IPS DF 19.7 (cell line): ENCODE data around the gene TSPAN14.

Experiments
- DNase-seq: peaks from one replicate; pipeline ENCODE4 v3.0.0-alpha.2; 2013; ENCODE audit warnings: low read depth, low spot score

The TSPAN14 gene

DNA sequence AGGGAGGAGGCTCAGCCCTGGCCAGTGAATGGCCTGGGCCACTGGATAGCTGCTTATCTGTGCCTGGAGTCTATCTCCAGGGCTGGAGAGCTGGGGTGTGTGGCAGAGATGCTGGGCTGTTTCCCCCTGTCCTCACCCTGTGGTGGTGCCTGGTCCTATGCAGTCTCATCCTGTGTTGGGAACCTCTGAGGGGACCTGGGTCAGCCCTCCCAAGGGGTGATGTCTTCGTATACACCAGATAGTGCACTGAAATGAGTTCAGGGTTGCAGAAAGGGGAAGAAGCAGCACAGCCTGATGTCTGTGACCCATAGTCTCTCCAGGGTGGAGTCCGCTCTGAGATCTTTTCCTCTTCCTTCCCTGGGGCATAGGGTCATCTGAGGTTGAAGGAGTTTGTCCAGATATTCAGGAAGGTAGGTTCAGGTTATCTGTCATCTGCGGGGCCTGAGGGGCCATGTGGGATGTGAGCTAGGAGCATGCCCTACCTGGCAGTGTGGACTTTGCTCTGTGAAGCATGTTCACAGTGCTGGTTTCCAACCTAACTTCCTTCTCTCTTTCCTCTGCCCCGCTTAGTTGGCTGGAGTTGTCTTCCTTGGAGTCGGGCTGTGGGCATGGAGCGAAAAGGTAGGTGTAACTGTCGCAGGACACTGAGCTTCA is 50.2 kb downstream of the TSPAN14 start:
- no peak for DNase-seq

DNA sequence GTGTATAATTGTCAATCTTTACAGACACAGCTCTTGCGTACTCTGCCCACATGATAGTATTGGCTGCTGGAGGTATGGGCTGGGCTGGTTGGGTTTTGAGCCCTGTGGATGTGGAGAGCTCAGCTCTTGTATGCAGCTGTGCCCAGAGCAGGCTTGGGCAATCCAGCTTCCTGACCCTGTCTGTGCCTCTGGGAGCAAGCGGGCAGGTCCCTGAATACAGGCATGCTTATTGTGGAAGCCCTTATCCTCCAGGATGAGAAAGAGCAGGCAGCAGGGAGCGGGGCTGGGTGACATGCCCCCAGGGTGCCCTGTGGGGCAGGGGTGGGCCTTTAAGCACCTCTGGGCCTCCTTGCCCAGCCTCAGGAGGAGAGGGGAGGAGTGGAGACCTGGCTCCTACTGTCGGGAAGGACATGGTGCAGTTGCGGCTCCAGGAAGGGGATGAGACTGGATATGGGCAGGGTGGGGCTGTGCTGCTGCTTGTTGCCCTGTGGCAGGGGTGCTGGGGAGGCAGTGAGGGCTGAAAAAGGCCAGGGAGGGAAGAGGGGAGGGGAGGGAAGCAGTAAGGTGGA is 50.9 kb downstream of the TSPAN14 start:
- no peak for DNase-seq

DNA sequence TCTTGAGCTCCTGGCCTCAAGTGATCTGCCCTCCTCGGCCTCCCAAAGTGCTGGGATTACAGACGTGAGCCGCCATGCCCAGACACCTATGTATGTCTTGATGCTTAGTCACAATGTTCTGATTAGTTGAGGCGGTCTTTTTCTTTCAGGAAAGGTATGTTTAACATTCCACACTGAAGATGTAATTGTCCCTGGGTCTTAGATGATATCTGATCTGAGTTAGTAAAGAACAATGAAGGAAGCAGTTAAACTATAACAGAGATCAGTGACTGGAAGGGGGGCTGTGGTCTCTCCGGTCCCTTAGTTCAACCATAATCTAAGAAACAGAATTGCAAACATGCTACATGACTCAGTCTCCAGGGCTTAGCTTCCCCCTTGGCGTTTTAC is 52.1 kb downstream of the TSPAN14 start:
- no peak for DNase-seq

DNA sequence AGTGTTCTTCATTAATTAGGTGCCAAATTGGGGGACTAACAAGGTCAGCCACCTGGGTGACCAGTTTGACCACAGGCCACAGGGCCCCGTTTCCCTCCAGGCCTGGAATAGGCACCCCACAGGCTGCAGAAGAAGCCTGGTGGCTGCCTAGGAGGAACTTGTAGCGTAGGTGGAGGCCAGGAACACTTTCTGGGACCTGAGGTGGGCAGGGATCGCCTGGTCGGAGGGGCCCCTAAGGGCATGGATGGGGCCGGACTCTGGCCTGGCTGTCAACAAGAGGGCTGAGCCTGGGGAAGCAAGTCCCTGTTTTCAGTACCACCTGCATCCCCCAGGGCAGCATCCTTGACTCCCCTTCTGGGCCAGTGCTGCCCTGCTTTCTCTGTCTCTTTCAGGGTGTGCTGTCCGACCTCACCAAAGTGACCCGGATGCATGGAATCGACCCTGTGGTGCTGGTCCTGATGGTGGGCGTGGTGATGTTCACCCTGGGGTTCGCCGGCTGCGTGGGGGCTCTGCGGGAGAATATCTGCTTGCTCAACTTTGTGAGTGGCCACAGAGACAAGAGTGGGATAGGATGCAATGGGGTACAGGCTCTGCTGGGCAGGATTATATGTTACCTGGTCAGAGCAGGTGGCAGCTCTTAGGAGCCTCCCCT is 52.9 kb downstream of the TSPAN14 start:
- no peak for DNase-seq

DNA sequence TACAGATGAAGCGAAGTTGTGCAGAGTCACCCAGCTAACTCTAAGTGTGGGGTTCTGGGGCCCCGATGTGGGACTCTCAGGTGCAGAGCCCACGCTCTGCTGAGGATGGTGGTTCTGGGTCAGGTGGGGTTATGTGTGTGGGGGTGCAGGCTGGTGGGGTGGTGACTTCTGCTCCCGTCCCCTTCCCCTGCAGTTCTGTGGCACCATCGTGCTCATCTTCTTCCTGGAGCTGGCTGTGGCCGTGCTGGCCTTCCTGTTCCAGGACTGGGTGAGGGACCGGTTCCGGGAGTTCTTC is 54.9 kb downstream of the TSPAN14 start:
- DNase-seq = no peak

DNA sequence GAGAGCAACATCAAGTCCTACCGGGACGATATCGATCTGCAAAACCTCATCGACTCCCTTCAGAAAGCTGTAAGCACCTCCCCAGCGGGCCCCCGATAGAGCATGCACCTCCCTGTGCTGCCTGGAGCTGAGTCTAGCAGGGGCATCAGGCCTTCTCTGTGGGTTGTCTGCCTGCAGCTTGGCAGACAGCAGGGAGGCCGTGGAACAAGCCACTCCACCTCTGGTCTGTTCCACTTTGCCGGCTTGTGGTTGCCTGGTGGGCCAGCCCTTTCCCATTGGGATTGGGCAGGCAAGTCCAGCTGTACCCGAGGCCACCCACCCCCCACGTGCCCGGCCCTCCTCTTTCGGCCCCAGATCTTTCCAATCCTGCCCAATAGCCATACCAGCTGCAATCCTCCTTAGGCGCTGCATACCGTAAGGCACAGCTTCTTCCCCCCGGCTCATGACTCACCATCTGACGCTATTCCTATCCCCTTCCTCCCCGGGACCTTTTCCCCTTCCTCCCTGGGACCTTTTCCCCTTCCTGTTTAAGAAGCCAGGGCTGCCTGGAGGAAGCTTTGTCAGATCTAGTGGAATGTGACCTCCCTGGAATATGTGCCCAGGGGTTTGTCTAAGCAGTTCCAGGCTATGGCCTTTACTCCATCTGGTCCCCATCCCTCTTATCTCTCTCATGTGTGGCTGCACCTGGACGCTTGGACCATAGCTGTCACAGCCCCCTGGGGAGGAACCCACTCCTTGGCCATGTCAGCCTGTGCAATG is 55.5 kb downstream of the TSPAN14 start:
- no peak for DNase-seq

DNA sequence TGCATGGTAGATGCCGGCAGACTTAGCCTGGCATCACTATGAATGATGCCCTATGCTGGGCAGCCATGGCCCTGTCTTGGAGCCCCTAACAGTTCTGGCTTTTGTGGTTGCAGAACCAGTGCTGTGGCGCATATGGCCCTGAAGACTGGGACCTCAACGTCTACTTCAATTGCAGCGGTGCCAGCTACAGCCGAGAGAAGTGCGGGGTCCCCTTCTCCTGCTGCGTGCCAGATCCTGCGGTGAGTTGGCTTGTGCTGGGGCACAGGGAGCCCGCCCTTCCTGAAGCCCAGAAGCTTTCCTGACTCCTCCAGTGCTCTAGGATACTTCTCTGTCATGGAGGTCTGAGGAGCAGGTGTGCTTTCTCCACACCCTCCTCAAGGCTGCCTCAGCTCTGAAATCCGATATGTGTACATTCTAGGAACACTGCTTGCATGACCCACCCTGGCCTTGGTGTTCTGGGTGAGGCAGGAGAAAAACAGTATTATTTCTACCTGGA is 58.0 kb downstream of the TSPAN14 start:
- no peak for DNase-seq

DNA sequence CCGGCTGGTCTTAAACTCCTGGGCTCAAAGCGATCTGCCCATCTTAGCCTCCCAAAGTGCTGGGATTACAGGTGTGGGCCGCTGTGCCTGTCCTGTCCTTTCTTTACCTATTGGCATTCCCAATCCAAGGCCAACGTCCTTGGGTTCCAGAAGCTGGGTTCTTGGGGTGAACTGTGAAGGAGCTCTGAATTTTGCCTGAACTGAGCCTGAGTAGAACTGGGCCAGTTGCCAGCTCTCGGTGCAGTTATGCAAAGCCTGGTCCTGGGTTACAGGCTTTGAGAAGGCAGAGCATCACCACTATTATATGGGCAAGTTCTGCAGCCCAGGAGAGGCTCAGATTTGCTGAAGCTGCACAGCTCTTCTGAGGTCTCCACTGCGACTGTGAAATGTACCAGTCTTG is 59.0 kb downstream of the TSPAN14 start:
- no peak for DNase-seq

DNA sequence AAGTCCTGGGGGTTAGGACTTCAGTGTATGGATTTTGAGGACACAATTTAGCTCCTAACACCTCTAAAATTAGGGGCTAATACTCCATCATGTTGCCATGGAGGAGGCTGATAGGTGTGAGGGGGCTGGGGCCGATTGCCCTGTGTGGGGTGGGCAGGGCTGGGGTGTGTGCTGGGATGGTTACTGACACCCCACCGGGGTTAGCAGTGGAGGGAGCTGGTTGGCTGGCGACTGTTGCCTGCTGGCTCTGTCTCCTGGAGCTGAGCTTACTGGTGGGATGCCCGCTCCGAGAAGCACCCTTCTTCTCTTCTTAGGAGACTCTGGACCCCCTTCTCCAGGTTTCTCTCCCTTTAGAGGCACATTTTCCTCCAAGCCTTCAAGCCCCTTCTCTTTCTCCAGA is 61.4 kb downstream of the TSPAN14 start:
- DNase-seq = no peak

DNA sequence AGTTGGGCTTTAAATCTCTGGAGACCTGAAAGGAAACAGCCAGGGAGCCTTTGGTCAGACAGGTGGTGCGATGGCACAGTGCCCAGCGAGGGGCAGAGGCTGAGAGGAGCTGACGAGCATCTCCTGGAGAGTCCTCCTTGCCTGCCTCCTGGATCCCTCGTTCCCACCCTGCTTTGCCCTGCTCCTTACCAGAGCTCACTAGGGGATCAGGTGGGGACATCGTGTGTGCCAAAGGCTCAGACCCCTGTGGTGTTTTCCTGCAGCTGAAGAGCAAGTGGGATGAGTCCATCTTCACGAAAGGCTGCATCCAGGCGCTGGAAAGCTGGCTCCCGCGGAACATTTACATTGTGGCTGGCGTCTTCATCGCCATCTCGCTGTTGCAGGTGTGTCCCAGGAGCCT is 61.8 kb downstream of the TSPAN14 start:
- DNase-seq = no peak

DNA sequence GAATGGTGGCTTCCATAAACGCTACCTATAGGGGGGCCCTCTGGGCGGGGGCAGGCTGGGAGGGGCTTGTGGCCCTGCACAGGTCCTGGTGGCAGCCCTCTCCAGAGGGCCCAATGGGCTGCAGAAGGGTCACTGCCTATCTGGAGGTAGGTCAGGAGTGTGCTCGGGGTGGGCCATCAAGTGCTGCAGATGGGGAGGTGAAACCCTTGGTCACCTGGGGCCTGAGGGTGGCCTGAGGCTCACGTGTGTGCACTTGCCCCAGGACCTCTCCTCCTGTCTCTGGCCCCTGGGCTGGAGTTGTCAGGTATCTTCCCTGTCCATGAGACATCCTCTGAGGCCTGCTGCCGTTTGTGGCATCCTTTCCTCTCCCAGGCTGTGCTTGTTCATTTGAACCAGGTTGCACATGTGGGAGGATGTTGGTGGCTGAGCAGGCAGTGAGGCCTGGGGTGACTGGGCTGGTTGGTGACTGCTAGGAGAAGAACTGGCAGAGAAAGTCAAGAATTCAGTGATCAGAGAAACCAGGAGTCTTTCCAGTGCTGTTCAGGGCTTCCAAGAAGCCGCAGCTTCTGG is 62.5 kb downstream of the TSPAN14 start:
- DNase-seq = no peak

DNA sequence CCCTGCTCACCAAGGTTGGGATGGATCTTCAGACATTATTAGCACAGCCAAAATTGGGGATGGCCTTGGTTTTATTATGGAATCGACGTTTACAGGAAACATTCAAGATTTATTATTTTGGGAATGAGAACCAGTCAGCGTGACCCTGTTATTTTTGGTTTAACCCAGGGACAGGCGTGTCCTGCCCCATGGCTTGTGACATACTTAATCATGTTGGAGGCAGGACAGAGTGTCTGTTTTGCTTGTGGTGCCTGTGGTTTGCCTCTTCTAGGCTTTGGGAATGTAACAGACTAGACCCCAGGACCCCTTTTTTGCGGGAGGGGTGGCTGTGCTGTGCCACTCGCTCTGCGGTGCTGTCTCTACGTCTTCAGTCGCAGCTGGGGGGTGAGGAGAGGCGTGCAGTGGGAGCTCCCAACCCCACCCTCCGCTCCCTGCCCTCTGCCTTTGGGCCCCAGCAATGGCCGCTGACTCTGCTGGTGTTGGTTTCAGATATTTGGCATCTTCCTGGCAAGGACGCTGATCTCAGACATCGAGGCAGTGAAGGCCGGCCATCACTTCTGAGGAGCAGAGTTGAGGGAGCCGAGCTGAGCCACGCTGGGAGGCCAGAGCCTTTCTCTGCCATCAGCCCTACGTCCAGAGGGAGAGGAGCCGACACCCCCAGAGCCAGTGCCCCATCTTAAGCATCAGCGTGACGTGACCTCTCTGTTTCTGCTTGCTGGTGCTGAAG is 63.5 kb downstream of the TSPAN14 start:
- no peak for DNase-seq

DNA sequence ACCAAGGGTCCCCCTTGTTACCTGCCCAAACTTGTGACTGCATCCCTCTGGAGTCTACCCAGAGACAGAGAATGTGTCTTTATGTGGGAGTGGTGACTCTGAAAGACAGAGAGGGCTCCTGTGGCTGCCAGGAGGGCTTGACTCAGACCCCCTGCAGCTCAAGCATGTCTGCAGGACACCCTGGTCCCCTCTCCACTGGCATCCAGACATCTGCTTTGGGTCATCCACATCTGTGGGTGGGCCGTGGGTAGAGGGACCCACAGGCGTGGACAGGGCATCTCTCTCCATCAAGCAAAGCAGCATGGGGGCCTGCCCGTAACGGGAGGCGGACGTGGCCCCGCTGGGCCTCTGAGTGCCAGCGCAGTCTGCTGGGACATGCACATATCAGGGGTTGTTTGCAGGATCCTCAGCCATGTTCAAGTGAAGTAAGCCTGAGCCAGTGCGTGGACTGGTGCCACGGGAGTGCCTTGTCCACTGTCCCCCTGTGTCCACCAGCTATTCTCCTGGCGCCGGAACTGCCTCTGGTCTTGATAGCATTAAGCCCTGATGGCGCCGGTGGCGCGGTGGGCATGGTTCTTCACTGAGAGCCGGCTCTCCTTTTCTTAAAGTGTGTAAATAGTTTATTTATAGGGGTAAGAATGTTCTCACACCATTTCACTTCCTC is 64.2 kb downstream of the TSPAN14 start:
- DNase-seq = no peak

DNA sequence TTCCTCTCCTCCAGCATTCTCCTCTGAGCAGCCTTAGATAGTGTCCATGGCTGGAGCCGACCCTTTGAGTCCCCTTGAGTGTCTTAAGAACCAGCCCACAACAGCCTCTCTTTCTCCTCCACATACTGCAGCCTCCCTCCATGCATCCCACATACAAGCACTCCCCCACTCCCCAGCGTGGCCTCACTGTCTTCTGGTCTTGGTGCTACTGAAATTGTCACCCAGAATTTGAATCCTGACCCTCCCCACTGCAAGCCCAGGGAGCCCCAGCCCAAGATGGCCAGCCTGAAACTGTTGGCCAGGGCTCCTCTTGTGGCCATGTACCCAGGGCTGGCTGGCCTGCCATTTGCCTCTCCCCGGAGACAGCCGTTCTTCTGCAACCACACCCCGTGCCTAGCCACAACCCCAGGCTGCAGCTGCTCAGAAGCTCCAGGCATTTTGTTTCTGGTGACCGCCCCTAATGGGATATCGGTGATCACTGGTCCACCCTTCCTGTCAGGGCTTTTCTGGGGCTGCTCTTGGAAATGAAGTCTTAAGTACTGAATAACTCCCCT is 64.8 kb downstream of the TSPAN14 start:
- DNase-seq = no peak

DNA sequence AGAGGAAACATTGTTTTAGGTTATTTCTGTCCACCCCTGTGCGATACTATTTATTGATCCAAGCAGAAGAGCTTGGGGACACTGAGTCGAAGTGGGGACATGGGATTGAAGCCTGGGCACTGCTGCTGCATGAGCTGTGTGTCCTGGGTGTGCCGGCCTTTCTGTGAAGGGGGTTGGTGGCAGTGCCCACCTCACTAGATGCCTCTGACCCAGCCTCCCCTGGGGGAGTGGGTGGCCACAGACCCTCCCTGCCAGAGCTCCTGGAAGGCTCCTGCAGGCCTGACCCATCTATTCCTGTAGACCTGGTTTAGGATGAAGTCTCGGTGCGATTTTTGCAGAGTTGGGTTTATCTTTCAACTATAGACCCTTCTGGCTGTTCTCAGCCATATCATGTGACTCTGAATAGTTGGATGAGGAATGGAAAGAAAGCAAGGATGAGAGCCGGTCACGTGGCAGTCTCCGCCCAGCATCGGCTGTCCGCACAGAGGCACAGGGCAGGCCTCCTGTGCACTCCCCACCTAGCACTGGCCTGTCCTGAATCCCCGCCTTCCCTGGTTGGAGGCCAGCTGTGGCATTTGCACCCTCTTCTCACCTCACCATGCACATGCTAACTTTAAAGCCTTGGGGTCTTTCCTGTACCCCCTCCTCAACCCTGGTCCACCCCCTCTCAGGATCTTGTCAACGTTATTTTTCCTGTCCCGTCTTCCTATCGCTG is 66.0 kb downstream of the TSPAN14 start:
- DNase-seq = no peak

DNA sequence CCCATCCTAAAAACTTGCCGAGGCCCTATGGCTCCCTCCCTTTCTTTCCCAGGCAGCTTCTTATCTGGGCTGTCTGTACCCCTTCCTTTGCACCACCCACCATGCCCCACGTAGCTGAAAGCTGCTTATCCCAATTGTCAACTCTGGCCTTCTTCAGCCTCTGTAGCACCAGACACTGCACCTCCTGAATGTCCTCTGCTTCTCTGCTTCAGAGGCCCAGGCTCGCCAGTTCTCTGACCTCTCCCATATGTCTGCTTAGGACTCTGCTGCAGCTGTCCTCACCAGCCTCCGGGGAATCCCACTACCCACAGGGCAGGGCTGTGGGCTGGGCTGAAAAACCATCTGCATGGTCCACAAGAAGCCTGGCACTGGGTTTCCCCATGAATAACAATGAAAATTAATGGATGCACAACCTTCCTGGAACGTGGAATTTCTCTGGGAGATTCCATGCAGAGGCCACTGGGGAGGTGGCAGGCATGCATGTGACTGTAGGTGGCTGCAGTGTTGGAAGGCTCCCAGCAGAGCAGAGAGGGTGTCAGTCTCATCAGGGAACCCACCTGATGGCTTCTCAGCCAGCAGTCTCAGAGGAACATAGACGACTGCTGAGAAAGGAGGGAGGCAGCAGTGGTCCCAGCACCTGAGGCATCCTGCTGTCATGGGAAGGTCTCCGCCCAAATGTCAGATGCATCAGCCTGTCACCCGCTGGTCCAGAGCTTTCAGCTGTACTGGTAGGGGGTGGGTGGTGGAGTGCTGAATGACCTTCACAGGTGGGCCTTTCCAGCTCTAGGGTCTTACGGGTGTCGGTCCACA is 66.8 kb downstream of the TSPAN14 start:
- no peak for DNase-seq

DNA sequence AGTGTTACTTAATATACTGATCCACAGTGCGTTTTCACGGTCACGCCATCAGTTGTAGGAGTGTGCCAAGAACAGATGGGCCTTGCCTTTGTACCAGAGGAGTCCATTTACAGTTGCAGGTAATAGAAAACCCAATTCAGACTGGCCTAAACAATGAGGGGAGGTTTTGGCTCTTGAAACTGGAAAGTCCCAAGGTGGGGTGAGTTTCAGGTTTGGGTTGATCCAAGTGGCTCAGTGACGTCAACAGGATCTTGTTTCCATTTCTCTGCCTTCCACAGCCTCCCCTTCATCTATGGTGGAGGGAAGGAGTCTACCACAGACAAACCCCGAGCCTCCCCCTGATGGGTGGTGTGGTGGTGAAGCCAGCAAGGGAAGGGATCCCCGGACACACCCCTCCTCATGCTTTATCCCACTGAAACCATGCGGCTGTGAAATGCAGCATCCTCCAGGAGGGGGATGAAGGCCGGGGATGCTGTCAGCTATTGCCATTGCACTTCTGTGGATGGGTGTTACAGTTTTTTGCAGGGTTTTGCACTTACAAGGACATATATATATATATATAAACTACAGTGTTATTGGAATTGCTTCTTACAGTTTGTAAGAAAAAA is 68.8 kb downstream of the TSPAN14 start:
- DNase-seq = no peak

DNA sequence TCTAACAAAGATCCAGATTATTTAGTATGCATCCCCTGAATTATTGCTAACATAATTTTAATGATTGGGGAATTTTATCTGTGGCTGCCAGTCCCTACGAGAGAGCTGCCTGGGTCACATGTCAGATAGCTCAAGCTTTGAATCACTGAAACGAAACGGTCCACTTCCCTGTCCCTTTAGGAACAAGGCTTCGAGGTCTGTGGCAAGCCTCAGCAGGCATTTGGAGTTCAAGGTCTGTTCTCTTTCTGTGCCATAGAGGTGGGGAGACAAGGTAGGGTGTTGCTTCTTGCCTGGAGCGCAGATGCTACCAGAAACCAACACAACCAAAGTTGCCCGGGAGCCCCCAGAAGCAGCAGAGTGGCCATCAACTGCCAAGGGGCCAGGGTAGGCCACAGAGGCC is 69.7 kb downstream of the TSPAN14 start:
- DNase-seq = no peak
